Kidney capillary endothelial cell (primary cell): ENCODE data around the gene FIZ1.

ENCODE experiments used
- DNase-seq: peaks from one replicate; pipeline ENCODE4 v3.0.0-alpha.2; 2018; ENCODE audit warnings: low spot score

FIZ1 gene

GRCh38 chr19:55635334-55635717 lies 36.0 kb upstream of the FIZ1 start:
- no peak for DNase-seq

GRCh38 chr19:55633861-55634260 lies 34.5 kb upstream of the FIZ1 start:
- no peak for DNase-seq

- no peak for DNase-seq
Measured at GRCh38 chr19:55632463-55632834, 33.1 kb upstream of the FIZ1 start.

GRCh38 chr19:55626350-55626749 lies 27.0 kb upstream of the FIZ1 start:
- DNase-seq: no peak

GRCh38 chr19:55625004-55625326 lies 25.6 kb upstream of the FIZ1 start:
- DNase-seq: no peak

- peak; percentile 90 for DNase-seq
Measured at GRCh38 chr19:55624109-55625003, 25.0 kb upstream of the FIZ1 start, which contains the start of gene ZNF784. TSS of gene ZNF784 (minus strand) at chr19:55624566. CDS start at chr19:55624561, 5 bp downstream.

GRCh38 chr19:55623561-55623960 lies 24.2 kb upstream of the FIZ1 start:
- no peak for DNase-seq

- no peak for DNase-seq
Measured at GRCh38 chr19:55623130-55623529, 23.8 kb upstream of the FIZ1 start.

- DNase-seq: no peak
Measured at GRCh38 chr19:55622242-55622969, 23.1 kb upstream of the FIZ1 start.

- DNase-seq: no peak
Measured at GRCh38 chr19:55621673-55622231, 22.4 kb upstream of the FIZ1 start.

- DNase-seq: no peak
Measured at GRCh38 chr19:55621205-55621672, 21.9 kb upstream of the FIZ1 start.

- no peak for DNase-seq
Measured at GRCh38 chr19:55620410-55621204, 21.3 kb upstream of the FIZ1 start.

- DNase-seq: no peak
Measured at GRCh38 chr19:55619286-55619685, 20.0 kb upstream of the FIZ1 start.

- DNase-seq: no peak
Measured at GRCh38 chr19:55618426-55618825, 19.1 kb upstream of the FIZ1 start.

- DNase-seq: no peak
Measured at GRCh38 chr19:55617426-55617825, 18.1 kb upstream of the FIZ1 start.

GRCh38 chr19:55616395-55616875 lies 17.1 kb upstream of the FIZ1 start:
- no peak for DNase-seq

GRCh38 chr19:55615543-55616394 lies 16.5 kb upstream of the FIZ1 start:
- DNase-seq: no peak

GRCh38 chr19:55614711-55615542 lies 15.6 kb upstream of the FIZ1 start:
- DNase-seq: no peak

- DNase-seq: no peak
Measured at GRCh38 chr19:55613930-55614710, 14.8 kb upstream of the FIZ1 start.
